HG03460 (cell line): ENCODE measurements around the gene GMDS.

Experiments
- ATAC-seq: cut with Tn5 transposase; IDR thresholded peaks from one replicate; pipeline ENCODE4 v1.9.1; 2021; ENCODE audit not compliant: unreplicated experiment

GMDS gene

GRCh38 chr6:1786455-1787453 lies 458.7 kb downstream of the GMDS start:
- ATAC-seq, result no peak

- ATAC-seq, result no peak
Observed at GRCh38 chr6:1784422-1784884, 461.0 kb downstream of the GMDS start.

- no peak for ATAC-seq
Observed at GRCh38 chr6:1781817-1782184, 463.6 kb downstream of the GMDS start.

GRCh38 chr6:1781152-1781816 lies 464.1 kb downstream of the GMDS start:
- no peak for ATAC-seq

GRCh38 chr6:1780251-1780867 lies 465.0 kb downstream of the GMDS start:
- ATAC-seq, result no peak

GRCh38 chr6:1778686-1779235 lies 466.6 kb downstream of the GMDS start:
- no peak for ATAC-seq

GRCh38 chr6:1777921-1778685 lies 467.3 kb downstream of the GMDS start:
- no peak for ATAC-seq

GRCh38 chr6:1775441-1775840 lies 470.0 kb downstream of the GMDS start:
- no peak for ATAC-seq

- ATAC-seq, result no peak
Observed at GRCh38 chr6:1774226-1774915, 471.0 kb downstream of the GMDS start.

GRCh38 chr6:1773700-1774099 lies 471.7 kb downstream of the GMDS start:
- no peak for ATAC-seq

GRCh38 chr6:1770968-1771723 lies 474.3 kb downstream of the GMDS start:
- ATAC-seq, result no peak

- ATAC-seq, result no peak
Observed at GRCh38 chr6:1770435-1770843, 475.0 kb downstream of the GMDS start.

- ATAC-seq, result no peak
Observed at GRCh38 chr6:1767481-1768246, 477.7 kb downstream of the GMDS start.

GRCh38 chr6:1766654-1767053 lies 478.8 kb downstream of the GMDS start:
- ATAC-seq, result no peak

GRCh38 chr6:1765160-1765903 lies 480.1 kb downstream of the GMDS start:
- no peak for ATAC-seq

- no peak for ATAC-seq
Observed at GRCh38 chr6:1764397-1764987, 480.9 kb downstream of the GMDS start.

- no peak for ATAC-seq
Observed at GRCh38 chr6:1763404-1763803, 482.0 kb downstream of the GMDS start.
